ENCODE results near the gene PCBD2.
"Not testable (repeated sequence)": the region's sequence is repeated elsewhere in the genome, so short reads cannot be mapped to it uniquely, and the experiment has no call there.

The PCBD2 gene

DNA sequence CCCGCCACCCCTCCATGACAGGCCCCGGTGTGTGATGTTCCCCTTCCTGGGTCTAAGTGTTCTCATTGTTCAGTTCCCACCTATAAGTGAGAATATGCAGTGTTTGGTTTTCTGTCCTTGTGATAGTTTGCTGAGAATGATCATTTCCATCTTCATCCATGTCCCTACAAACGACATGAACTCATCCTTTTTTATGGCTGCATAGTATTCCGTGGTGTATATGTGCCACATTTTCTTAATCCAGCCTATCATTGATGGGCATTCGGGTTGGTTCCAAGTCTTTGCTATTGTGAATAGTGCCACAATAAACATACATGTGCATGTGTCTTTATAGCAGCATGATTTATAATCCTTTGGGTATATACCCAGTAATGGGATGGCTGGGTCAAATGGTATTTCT, 93.1 kb downstream of the PCBD2 start:
- DNase-seq (ENCODE audit: extremely low read depth in 1 of 2, low read depth in 1 of 2) = not testable (repeated sequence)

DNA sequence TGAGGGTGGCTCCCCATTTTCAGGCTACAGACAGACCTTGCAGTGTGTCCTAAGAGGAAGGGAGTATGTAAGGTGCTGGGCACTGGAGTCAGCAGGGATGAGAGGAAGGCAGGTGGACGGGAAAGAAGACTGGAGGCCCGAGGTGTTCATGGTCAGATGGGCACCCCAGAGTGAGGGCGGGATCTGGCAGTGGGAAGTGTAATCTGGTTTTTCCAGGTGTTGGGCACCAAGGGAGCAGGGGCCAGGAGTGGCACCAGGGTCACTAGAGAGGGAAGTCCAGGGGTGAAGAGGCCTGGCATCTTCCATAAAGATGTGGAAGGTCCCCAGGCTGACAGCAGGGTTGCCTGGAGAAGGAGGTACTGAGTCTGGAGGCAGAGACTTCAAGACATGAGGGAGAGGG, 99.4 kb downstream of the PCBD2 start:
- no peak for DNase-seq (ENCODE audit: extremely low read depth in 1 of 2, low read depth in 1 of 2)

DNA sequence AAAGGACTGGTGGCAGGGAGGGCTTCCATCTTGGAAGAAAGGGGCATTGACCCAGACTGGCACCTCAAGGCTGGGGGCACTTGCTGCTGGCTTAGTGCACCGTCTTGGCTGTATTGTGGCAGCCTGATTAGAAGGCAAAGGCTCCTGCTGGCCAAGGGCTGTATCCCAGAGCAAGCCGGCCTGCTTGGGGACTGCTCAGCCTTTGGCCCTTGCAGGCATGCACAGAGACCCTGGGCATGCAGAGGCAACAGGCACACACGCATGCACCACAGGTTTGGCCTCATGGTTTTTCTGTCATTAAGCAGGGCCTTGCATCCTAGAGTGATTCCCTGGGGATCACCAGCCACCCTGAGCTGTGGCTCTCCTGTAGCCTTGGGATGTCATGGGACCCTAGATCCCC, 100.1 kb downstream of the PCBD2 start:
- no peak for DNase-seq (ENCODE audit: extremely low read depth in 1 of 2, low read depth in 1 of 2)

DNA sequence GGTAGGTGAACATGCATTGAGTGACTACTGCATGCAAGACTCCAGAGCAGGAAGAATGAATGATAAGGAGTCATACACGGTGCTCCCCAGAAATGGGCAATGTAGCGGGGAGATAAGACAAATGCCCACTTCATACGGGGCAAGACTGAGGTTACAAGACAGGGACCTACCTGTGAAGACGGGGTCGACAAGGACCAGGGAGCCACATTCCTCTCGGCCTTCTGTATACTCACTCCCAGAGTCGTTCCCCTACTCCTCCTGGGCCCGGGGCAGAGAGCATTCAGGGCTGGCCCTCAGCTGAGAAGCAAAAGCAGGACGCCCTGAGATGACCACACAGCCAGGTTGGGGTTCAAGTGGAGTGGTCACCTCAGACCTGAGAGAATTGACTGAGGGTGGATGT, 102.4 kb downstream of the PCBD2 start:
- no peak for DNase-seq (ENCODE audit: extremely low read depth in 1 of 2, low read depth in 1 of 2)

DNA sequence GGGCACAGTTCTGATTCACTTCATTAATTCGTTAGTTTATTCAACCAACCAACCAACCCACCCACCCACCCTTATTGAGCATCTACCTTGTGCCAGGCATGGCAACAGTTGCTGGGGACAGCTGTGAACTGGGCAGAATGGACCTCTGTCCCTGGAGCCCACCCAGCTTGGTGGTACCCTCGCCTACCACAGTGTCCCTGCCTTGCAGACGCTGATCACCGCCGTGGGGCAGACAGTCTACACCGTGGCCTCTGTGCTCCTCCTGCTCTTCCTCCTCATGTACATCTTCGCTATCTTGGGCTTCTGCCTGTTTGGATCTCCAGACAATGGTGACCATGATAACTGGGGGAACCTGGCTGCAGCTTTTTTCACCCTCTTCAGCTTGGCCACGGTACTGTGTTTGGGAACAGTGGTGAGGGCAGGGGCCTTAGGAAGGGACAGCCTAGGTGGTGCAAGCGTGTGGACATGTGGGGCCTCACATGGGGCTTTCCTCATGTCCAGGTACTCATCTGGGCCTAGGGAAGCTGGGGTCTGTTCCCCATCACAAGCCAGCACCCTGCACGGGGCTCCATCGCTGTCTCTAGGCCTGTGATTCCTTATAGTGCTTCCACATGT, 102.9 kb downstream of the PCBD2 start:
- DNase-seq (ENCODE audit: extremely low read depth in 1 of 2, low read depth in 1 of 2) = no peak

DNA sequence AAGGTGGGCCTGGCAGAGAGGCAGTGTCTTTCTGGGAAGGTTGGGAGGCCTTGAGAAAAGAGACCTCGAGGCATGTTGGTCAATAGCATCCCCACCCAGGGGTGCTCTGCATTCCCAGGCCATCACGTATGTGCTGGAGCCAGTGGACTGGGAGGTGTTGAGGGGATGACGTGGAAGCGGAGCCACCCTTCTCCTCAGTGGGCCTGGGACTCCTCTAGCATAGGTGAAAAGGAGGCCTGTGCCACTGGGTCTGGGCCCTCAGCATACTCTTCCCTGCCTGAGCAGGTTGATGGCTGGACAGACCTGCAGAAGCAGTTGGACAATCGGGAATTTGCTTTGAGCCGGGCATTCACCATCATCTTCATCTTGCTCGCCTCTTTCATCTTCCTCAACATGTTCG, 103.6 kb downstream of the PCBD2 start:
- no peak for DNase-seq (ENCODE audit: extremely low read depth in 1 of 2, low read depth in 1 of 2)

DNA sequence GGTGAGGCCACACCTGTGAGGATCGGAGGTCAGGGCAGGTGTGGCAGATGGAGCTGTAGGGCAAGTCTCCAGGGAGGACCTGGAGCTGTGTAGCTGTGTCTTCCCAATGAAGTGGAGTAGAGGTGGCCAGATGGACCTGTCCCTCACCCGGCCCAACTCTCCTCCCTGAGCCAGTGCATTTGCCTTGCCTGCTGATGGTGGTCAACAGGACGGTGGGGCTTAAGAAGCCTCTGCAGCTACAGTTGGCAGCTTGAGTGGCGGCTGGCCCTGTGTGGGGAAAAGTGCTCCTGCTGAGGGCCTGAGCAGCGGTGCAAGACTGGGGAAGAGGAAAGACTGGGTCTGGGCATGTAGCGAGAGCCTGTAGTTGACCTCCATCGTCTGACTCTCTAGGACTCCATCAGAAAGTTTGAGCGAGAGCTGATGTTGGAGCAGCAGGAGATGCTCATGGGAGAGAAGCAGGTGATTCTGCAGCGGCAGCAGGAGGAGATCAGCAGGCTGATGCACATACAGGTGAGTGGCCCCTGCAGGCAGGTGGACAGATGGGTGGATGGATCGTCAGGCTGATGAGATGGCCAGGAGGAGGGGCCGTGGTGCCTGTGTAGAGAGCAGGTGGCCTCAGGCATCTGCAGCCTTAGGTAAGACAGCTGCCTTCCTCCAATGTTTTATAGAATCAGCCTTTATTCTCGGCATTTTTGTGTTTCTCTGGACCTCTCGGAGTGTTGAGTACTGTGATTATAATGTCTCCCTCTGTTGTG, 104.2 kb downstream of the PCBD2 start:
- no peak for DNase-seq (ENCODE audit: extremely low read depth in 1 of 2, low read depth in 1 of 2)

DNA sequence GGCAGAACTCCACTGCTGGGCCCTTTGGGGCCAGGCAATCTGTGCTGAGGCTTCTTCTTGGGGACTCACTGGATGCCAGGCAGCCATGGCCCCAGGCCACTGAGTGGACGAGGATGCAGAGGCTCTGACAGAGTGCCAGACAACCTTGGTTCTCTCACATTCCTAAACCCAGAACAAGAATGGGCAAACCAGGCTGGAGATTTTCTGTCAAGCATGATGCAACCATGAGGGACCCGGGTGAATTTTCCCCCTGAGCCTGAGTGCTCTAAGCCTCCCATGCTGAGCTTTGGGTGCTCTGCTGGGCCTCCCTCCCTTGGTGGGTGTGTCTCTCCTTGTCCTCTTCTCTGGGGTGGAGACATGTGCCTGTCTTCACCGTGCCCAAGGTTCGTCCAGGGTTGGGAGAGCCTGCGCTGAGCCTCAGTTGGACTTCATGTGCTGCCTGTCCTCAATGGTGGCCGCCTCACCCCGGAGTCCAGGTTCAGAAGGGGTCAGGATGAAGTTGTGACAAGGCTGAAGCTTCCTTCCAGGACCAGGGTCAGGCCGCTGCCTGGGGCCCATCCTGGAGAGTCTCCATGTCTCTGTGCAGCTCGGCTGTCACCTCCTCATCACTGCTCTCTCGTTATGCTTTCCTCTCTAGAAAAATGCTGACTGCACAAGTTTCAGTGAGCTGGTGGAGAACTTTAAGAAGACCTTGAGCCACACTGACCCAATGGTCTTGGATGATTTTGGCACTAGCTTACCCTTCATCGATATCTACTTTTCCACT, 105.0 kb downstream of the PCBD2 start:
- no peak for DNase-seq (ENCODE audit: extremely low read depth in 1 of 2, low read depth in 1 of 2)

DNA sequence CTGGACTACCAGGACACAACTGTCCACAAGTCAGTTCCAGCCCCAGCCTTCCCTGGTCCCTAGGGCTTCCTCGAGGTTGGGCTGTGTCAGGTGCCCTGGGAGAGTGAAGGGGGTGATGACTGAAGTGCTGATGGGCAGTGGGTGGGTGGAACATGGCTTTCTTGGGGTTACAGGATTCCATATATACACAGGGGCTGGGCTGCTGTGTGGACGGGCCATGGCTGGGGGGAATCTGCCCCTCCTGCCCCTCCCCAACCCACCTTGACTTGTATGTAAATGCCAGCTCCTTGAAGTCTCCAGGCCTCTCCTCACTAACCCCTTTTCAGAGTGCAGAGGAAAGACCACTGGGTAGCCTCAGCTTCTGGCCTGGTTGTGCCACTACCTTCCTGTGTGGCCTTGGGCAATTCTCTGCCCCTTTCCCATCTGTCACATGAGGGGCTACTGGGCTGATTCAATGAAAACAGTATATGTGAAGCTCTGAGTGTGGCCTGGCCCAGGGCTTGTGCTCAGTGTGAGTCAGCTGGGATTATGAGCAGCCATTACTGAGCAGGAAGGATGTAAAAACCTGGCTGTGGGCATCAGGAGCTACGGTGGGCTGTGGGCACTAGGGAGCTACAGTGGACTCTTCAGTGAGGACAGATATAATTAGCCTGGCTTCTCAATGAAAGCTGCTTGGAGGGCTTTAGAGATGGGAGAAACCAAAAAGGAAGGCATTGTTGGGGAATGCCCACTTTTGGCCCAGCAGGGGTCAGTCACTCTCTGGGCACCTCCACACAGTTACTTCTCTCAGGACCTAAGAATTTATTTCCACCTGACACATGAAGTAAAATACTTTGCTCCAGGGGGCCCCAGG, 105.8 kb downstream of the PCBD2 start:
- DNase-seq (ENCODE audit: extremely low read depth in 1 of 2, low read depth in 1 of 2) = no peak

DNA sequence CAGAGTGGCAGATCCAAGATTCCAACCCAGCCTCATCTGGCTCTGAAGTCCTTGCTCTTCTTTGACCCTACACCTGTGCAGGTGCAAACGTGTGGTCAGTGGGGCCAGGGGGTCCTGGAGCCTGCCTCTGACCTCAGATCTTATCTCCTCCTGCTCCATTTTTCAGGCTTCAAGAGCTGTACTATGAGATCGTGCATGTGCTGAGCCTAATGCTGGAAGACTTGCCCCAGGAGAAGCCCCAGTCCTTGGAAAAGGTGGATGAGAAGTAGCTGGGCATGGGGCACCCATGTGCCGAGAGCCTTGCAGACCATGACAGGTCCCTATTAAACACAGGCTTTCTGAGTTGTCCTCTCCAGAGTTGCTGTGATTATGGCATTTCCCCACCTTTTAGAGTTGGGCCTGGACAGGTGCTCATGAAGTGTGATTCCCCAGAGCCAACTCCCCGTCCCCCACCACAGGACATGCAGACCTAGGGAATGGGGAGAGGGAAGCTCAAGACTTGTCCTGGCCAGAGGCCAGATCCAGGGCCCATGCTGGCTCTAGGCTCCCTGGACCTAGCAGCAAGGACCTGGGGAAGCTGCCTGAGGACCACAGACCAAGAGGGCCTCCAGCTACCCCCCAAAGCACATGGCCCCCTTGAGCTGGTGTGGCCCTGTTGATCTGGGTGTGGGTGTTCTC, 106.6 kb downstream of the PCBD2 start:
- no peak for DNase-seq (ENCODE audit: extremely low read depth in 1 of 2, low read depth in 1 of 2)

DNA sequence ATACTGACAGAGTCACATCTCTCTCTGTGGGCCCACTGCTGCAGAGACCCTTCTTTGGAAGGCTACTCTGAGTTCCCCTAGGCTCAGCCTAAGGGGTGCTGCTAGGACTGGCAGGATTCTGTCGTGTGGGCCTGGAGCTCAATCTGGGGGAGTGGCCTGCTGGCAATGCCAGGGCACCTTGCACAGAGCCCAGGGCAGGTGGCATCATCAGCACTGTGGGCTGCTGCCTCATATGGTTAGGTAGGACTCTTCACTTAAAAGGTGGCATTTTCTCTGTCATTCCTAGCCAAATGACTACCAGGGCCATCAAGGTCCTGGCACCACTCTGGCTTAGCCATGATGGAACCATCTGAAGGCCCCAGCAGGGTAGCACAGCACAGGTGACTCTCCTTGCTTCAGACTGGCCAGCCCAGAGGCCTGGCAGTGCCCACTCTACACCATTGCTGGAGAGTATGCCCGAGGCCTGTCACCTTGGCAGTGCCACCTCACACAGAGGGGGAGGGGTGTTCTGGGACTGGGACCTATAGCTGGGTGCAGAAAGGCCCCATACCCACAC, 107.2 kb downstream of the PCBD2 start:
- DNase-seq (ENCODE audit: extremely low read depth in 1 of 2, low read depth in 1 of 2) = no peak
